CD8-positive, alpha-beta memory T cell (primary cell): ENCODE measurements around the gene TBX15. TPM values are rescaled to one million over a fixed set of nuclear protein-coding genes. Genes with fewer than 3 reads are reported as not detected.

Source experiments
- CTCF ChIA-PET: fragments of 350-600 bp; sonication (Branson Sonifier 250); formaldehyde crosslinking; loops from one replicate; lab custom pipeline; 2021; ENCODE audit warnings: antibody characterized with exemption; lab: Charles Lee
- POLR2A ChIA-PET: fragments of 350-600 bp; sonication (Branson Sonifier 250); formaldehyde crosslinking; loops from one replicate; lab custom pipeline; 2021; ENCODE audit warnings: antibody characterized with exemption; lab: Charles Lee
- DNase-seq, 5 donors: peaks; one replicate each; pipeline versions ENCODE4 v3.0.0 to v3.0.0-alpha.2; 2020 to 2022; ENCODE audit warnings: mixed read lengths in 1 of 5
- H3K27ac ChIP-seq: one replicate; pipeline ENCODE4 v1.7.0; 2013; ENCODE audit warnings: low read depth, mild to moderate bottlenecking, low read length, moderate library complexity
- H3K27me3 ChIP-seq: 2 replicates; pipeline ENCODE4 v1.7.0; 2013; ENCODE audit warnings: low read length, mild to moderate bottlenecking; ENCODE audit not compliant: insufficient read depth, poor library complexity, severe bottlenecking
- H3K36me3 ChIP-seq: 2 replicates; pipeline ENCODE4 v1.7.0; 2013; ENCODE audit warnings: mild to moderate bottlenecking, low read length, moderate library complexity; ENCODE audit not compliant: insufficient read depth
- H3K4me1 ChIP-seq: 2 replicates; pipeline ENCODE4 v1.7.0; 2013; ENCODE audit warnings: mild to moderate bottlenecking, low read length, moderate library complexity; ENCODE audit not compliant: insufficient read depth
- H3K4me3 ChIP-seq: 2 replicates; pipeline ENCODE4 v1.7.0; 2013; ENCODE audit warnings: mild to moderate bottlenecking, low read length
- H3K9me3 ChIP-seq: 2 replicates; pipeline ENCODE4 v1.7.0; 2013; ENCODE audit warnings: mild to moderate bottlenecking, low read length
- H3K27ac Mint-ChIP-seq, 8 donors: one replicate each; pipeline ENCODE4 v1.8.0; 2020 to 2021; ENCODE audit warnings: mixed read lengths in 8 of 8, mild to moderate bottlenecking in 6 of 8, inconsistent platforms in 3 of 8, moderate library complexity in 3 of 8
- H3K27me3 Mint-ChIP-seq, 2 donors: one replicate each; pipeline ENCODE4 v1.8.0; 2020 to 2021; ENCODE audit warnings: mixed read lengths in 2 of 2, mild to moderate bottlenecking in 1 of 2, moderate library complexity in 1 of 2
- H3K36me3 Mint-ChIP-seq, 3 donors: one replicate each; pipeline ENCODE4 v1.8.0; 2020 to 2021; ENCODE audit warnings: mixed read lengths in 3 of 3, inconsistent platforms in 1 of 3, mild to moderate bottlenecking in 1 of 3
- H3K4me1 Mint-ChIP-seq, 3 donors: one replicate each; pipeline ENCODE4 v1.8.0; 2020 to 2021; ENCODE audit warnings: mixed read lengths in 3 of 3, inconsistent platforms in 1 of 3, mild to moderate bottlenecking in 1 of 3
- H3K4me3 Mint-ChIP-seq, 7 donors: one replicate each; pipeline ENCODE4 v1.8.0; 2020 to 2021; ENCODE audit warnings: mixed read lengths in 7 of 7, mild to moderate bottlenecking in 6 of 7, moderate library complexity in 4 of 7, inconsistent platforms in 2 of 7
- H3K9me3 Mint-ChIP-seq, 5 donors: one replicate each; pipeline ENCODE4 v1.8.0; 2020 to 2022; ENCODE audit warnings: mixed read lengths in 5 of 5, mild to moderate bottlenecking in 3 of 5, moderate library complexity in 2 of 5, inconsistent platforms in 1 of 5
- polyA plus RNA-seq: library from polyadenylated mRNA; unstranded; fragments of 300-500 nt; fragmentation: Illumina TruSeq; gene quantifications from one replicate; pipeline ENCODE4 v1.2.3, GENCODE V29; 2021
- total RNA-seq, 2 experiments: library from RNA; stranded (reverse); gene quantifications; one replicate each; pipeline ENCODE4 v1.2.3, GENCODE V29; 2021

Gene TBX15
- total and polyA plus RNA-seq, 3 experiments from 2014 or later = not detected

DNA sequence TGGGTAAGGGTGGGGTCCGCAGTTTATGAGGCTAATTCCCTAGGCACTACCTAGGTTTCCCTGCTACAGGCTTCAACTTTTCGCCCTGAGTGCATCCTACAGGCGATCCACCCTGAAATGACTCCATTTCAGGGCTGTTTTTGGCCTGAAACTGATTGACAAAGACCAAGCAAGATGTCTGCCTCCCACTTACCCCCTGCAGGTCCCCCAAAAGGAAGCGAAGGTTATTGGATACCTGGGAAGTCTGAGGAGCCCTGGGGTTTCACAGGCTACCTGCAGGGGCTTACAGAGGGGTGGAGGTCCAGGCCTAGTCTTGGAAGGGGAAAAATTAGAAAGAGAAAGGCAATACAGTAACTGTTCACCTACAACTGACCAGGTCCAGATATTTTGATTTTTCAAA is 3.3 kb upstream of the TBX15 start:
- no peak for DNase-seq
- H3K27ac ChIP-seq = no peak overlapping the region
- ChIA-PET CTCF (no interaction called here), POLR2A (no interaction called here)
- peaks cover 55% of the 10 kb centered on the region for H3K27me3 ChIP-seq
- Mint-ChIP-seq H3K9me3 (peaks cover 0 to 34% (median 25%) of the 10 kb centered on the region in 5 donors), H3K4me3 (no peak overlapping the region), H3K4me1 (peaks cover 7 to 10% (median 8%) of the 10 kb centered on the region in 3 donors), H3K27me3 (peaks cover 84 to 92% of the 10 kb centered on the region in 2 donors), H3K27ac (peak overlapping the region in 1 of 8 donors; percentile 8), H3K36me3 (peaks cover 0 to 9% (median 0%) of the 10 kb centered on the region in 3 donors)
- no peaks in the 10 kb centered on the region for H3K4me1 ChIP-seq
- no peak overlapping the region for H3K4me3 ChIP-seq
- no peaks in the 10 kb centered on the region for H3K36me3 ChIP-seq
- no peaks in the 10 kb centered on the region for H3K9me3 ChIP-seq

DNA sequence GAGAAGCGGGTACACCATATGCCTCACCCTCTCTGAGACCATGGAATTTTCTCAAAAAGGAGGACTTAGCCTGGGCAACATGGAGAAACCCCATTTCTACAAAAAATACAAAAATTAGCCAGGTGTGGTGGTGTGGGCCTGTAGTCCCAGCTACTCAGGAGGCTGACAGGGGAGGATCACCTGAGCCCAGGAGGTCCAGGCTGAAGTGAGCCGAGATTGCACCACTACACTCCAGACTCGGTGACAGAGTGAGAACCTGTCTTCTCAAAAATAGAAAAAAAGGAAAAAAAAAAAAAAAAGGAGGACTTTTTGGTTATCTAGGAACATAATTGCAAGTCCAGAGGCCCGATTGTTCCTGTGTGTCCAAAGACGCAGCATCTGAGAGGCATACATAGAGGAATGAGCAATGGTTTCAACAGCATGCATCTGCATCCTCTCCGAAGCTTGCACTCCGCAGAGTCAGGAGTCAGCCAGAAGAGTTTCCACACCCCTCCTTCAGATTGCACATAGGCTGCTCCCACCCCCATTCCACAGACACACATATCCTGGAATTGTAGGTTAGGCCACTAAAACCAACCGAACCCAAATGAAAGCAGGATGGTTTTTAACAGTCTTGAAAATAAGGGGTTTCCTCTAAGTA is 2.5 kb upstream of the TBX15 start:
- Mint-ChIP-seq H3K4me3 (peak overlapping the region in 1 of 7 donors; percentile 56), H3K27ac (no peak overlapping the region), H3K36me3 (peaks cover 0 to 9% (median 0%) of the 10 kb centered on the region in 3 donors), H3K27me3 (peaks cover 85 to 94% of the 10 kb centered on the region in 2 donors), H3K9me3 (peaks cover 0 to 36% (median 33%) of the 10 kb centered on the region in 5 donors), H3K4me1 (peaks cover 10 to 12% (median 12%) of the 10 kb centered on the region in 3 donors)
- ChIA-PET CTCF (no interaction called here), POLR2A (no interaction called here)
- Histone ChIP-seq H3K9me3 (no peaks in the 10 kb centered on the region), H3K27me3 (peaks cover 56% of the 10 kb centered on the region), H3K4me3 (no peak overlapping the region), H3K4me1 (no peaks in the 10 kb centered on the region), H3K27ac (no peak overlapping the region), H3K36me3 (no peaks in the 10 kb centered on the region)
- no peak for DNase-seq

DNA sequence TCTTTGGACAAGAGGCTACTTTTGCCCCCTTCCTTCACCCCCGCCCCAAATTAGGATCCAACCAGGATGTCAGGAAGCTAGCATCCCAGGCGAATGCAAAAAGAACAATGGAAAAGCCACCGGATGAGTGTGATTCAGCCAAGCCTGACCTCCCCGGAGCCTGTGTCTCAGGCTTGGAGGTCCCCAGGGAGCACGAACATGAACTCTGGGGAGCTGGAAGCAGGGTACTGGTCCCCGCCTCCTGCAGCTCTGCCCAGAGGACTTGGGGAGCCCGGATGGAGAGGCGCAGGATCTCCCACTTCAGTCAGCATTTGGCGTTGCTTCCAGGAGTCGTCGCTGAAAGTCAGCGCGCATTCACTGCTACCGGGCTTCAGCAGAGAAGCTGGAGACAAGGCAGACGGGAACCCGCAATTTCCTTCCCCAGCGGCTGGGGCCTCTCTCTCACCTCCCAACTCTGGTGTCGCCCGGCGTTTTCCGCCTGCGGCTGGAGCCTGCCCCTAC is 1.8 kb upstream of the TBX15 start:
- DNase-seq = no peak
- CTCF ChIA-PET = no interaction called here
- H3K9me3 ChIP-seq = no peaks in the 10 kb centered on the region
- no peaks in the 10 kb centered on the region for H3K36me3 ChIP-seq
- Mint-ChIP-seq H3K27me3 (peaks cover 85 to 94% of the 10 kb centered on the region in 2 donors), H3K4me3 (no peak overlapping the region), H3K36me3 (peaks cover 0 to 9% (median 0%) of the 10 kb centered on the region in 3 donors), H3K9me3 (peaks cover 0 to 43% (median 37%) of the 10 kb centered on the region in 5 donors), H3K4me1 (peaks cover 15 to 19% (median 17%) of the 10 kb centered on the region in 3 donors), H3K27ac (no peak overlapping the region)
- POLR2A ChIA-PET = no interaction called here
- peaks cover 53% of the 10 kb centered on the region for H3K27me3 ChIP-seq
- H3K4me1 ChIP-seq = no peaks in the 10 kb centered on the region
- no peak overlapping the region for H3K27ac ChIP-seq
- H3K4me3 ChIP-seq = no peak overlapping the region

DNA sequence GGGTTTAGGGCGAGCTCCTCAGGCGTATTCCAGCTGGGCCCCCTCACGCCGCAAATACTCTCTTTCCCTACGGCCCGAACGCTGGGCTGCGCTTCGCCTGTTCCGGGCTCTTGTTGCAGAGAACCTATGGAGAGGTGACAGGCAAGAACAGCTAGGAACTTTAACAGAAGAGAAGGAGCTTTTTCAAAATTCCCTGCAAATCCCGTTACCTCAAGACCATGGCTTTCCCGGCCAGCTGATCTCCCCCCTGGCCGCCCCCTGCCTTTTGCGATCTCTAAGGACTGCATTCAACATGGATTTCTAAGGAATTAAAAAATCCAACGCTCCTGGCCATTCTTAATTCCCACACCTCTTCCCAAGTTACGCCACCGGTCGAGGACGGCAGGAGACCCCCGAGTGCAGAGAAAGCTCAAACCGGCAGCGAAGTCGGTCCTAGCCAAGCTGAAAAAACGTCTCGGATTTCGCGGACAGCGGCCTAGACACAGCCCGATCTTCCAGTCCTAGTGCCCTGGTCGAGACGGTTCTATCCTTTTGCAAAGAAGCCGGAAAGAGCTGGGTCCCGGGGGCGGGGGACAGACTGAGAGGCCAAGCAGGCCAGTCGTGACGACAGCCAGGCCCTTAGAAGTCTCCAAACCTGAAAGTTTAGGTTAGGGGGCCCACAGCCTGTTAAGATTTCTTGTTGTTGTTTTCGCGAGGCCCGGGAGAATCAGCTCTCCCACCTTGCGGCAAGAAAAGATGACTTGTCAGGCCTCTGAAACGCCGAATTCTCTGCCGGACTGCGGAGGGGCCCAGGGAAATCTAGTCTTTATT is 1.1 kb upstream of the TBX15 start:
- H3K36me3 ChIP-seq = no peaks in the 10 kb centered on the region
- Mint-ChIP-seq H3K36me3 (peaks cover 0 to 9% (median 0%) of the 10 kb centered on the region in 3 donors), H3K9me3 (peaks cover 0 to 47% (median 38%) of the 10 kb centered on the region in 5 donors), H3K27ac (no peak overlapping the region), H3K4me3 (no peak overlapping the region), H3K27me3 (peaks cover 85 to 91% of the 10 kb centered on the region in 2 donors), H3K4me1 (peaks cover 18 to 23% (median 20%) of the 10 kb centered on the region in 3 donors)
- CTCF ChIA-PET = no interaction called here
- H3K9me3 ChIP-seq = no peaks in the 10 kb centered on the region
- DNase-seq = no peak
- no peaks in the 10 kb centered on the region for H3K4me1 ChIP-seq
- H3K4me3 ChIP-seq = no peak overlapping the region
- POLR2A ChIA-PET = no interaction called here
- peaks cover 51% of the 10 kb centered on the region for H3K27me3 ChIP-seq
- no peak overlapping the region for H3K27ac ChIP-seq

DNA sequence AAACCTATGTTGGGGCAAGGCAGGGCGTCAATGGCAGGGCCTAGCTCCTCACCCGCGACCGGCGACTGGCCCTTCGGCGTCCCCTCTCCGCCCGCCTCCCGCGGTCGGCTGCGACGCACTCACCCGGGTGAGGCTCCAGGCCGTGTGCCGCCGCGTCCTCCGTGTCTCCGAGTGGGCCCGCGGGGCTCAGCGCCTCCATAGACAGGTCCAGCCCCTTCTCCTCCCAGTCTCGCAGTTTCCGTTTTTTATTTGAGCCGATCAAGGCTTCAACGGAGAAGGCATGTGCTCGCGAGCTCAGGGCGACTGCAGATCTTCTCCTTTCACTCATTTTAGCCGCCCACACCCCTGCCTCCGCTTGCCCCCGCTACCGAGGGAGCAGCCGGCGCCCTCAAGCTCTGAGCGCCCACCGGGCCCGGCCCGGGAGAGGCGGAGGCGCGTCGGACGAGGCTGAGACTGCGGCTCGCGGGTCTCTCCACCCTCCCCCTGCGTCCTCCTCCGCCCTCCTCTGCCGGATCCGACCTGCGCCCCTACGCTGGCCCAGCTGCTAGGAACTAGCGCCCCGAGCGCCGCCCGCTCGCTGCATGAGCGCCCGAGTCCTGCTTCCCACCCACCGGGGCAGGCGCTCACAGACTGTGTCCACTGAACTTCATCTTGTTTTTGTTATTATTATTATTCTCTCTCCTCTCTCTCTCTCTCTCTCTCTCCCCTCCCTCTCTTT is 516 bp downstream of the TBX15 start:
- Mint-ChIP-seq H3K36me3 (peaks cover 0 to 9% (median 0%) of the 10 kb centered on the region in 3 donors), H3K9me3 (peaks cover 0 to 51% (median 41%) of the 10 kb centered on the region in 5 donors), H3K27me3 (peaks cover 87 to 96% of the 10 kb centered on the region in 2 donors), H3K4me3 (peak overlapping the region in 2 of 7 donors; percentile 50 to 63), H3K27ac (no peak overlapping the region), H3K4me1 (peaks cover 18 to 23% (median 20%) of the 10 kb centered on the region in 3 donors)
- Histone ChIP-seq H3K27me3 (peaks cover 60% of the 10 kb centered on the region), H3K27ac (no peak overlapping the region), H3K4me3 (no peak overlapping the region), H3K4me1 (no peaks in the 10 kb centered on the region), H3K9me3 (no peaks in the 10 kb centered on the region), H3K36me3 (no peaks in the 10 kb centered on the region)
- POLR2A ChIA-PET = no interaction called here
- CTCF ChIA-PET = no interaction called here
- DNase-seq = no peak

DNA sequence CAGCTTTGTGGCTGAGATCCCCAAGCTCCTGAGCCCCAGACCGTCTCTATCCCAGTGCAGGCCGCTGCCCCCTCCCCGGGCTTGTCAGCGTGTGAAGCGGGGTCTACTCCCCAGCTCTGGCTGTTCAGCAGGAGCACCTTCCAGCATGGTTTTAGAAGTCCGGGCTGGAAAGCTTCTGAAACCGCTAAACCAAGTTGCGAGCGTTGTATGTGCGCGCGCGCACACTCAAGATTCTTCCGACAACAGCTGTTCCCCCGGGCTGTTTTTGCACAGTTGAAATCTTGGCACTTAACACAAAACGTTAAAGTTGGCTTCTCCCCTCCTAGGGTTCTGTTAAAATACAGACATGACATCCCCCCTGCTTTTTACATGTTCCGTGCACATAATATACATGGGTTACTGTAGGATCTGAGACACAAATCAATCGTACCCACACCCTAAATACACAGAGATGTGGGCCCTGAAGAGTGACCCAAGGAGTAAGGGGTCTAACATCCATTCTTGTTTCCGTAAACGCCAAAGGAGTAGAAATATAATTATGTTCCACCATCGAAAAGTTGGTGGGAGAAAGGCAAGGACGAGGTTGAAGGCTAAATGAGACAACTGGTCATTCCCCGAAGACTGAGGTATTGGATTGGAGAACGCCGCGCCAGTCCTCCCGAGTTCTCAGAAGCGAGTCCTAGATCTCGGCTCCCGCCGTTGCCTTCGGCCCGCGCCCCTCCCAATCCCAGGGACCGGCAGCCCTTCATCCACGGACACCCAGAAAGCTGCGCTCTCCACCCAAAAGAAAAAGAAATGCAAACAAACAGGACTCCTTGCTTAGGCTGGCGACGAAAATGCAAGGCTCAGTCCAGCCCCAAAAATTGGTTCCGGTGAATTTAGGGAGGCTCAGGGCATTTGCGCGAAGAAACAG is 1.3 kb downstream of the TBX15 start:
- Mint-ChIP-seq H3K4me3 (peak overlapping the region in 6 of 7 donors; percentile 23 to 63 (median 50)), H3K4me1 (peaks cover 17 to 23% (median 20%) of the 10 kb centered on the region in 3 donors), H3K36me3 (peaks cover 0 to 9% (median 0%) of the 10 kb centered on the region in 3 donors), H3K27me3 (peaks cover 86 to 96% of the 10 kb centered on the region in 2 donors), H3K27ac (peak overlapping the region in 1 of 8 donors; percentile 9), H3K9me3 (peaks cover 0 to 45% (median 41%) of the 10 kb centered on the region in 5 donors)
- Histone ChIP-seq H3K27me3 (peaks cover 60% of the 10 kb centered on the region), H3K9me3 (no peaks in the 10 kb centered on the region), H3K27ac (no peak overlapping the region), H3K36me3 (no peaks in the 10 kb centered on the region), H3K4me1 (no peaks in the 10 kb centered on the region), H3K4me3 (no peak overlapping the region)
- DNase-seq = no peak
- POLR2A ChIA-PET = no interaction called here
- CTCF ChIA-PET = no interaction called here
